Thyroid gland (tissue), 4 donors: ENCODE results near the gene KIAA1755. TPM values are rescaled to one million over a fixed set of nuclear protein-coding genes. Genes with fewer than 3 reads are reported as not detected.

Experiments
- DNase-seq, 2 donors: peaks; one replicate each; pipeline ENCODE4 v3.0.0-alpha.2; 2019
- H3K27ac ChIP-seq, 3 donors: fragments of 200-600 bp; sonication (generic); 1 replicate in 2 of 3; 2 replicates in 1 of 3; pipeline ENCODE4 v1.5.1; 2016 to 2019; ENCODE audit warnings: mild to moderate bottlenecking in 1 of 3, moderate library complexity in 1 of 3
- H3K27me3 ChIP-seq: fragments of 200-600 bp; sonication (generic); one replicate; pipeline ENCODE4 v1.5.1; 2019
- H3K36me3 ChIP-seq, 2 donors: fragments of 200-600 bp; sonication (generic); one replicate each; pipeline ENCODE4 v1.5.1; 2016 to 2019
- H3K4me1 ChIP-seq, 2 donors: fragments of 200-600 bp; sonication (generic); one replicate each; pipeline ENCODE4 v1.5.1; 2017 to 2019
- H3K4me3 ChIP-seq, 3 donors: fragments of 200-600 bp; sonication (generic); replicated peaks in 1 of 3; 1 replicate in 2 of 3; 2 replicates in 1 of 3; pipeline ENCODE4 v1.5.1; 2016; ENCODE audit warnings: mild to moderate bottlenecking in 1 of 3
- H3K9me3 ChIP-seq: fragments of 200-600 bp; sonication (generic); one replicate; pipeline ENCODE4 v1.5.1; 2017
- CTCF ChIP-seq, 6 experiments: fragments of 200-600 bp in 3 of 6; fragments of 450-650 bp in 3 of 6; sonication (generic) in 3 of 6; IDR thresholded peaks; one replicate each; pipeline ENCODE4 v1.5.1; 2016 to 2019; ENCODE audit warnings: antibody characterized with exemption in 6 of 6, mild to moderate bottlenecking in 2 of 6, inconsistent platforms in 1 of 6, moderate library complexity in 1 of 6
- POLR2A ChIP-seq, 2 donors: fragments of 450-650 bp; IDR thresholded peaks; one replicate each; pipeline ENCODE4 v1.6.1; 2017; ENCODE audit warnings: antibody characterized with exemption in 2 of 2, mild to moderate bottlenecking in 2 of 2, moderate library complexity in 1 of 2
- WGBS, 2 donors: methylation state at CpG; one replicate each; pipeline ENCODE4 v1.1.5; 2017; 5-methylcytosine and 5-hydroxymethylcytosine counted together
- intact Hi-C: fragments of 100-400 bp; cut with DNase I; formaldehyde crosslinking; loops from one replicate; pipeline ENCODE4 v1.15.1; 2023
- total RNA-seq, 4 donors: library from RNA; depleted of rRNA; stranded (reverse); fragments of >200 nt; gene quantifications; one replicate each; pipeline ENCODE4 v1.2.3, GENCODE V29; 2016

Gene KIAA1755
- total RNA-seq, 4 donors from 2014 or later, result 1.0 to 5.5 (median 1.7) TPM

- Histone ChIP-seq H3K9me3 (no peaks in the 10 kb centered on the region), H3K4me3 (no peak overlapping the region), H3K27ac (no peak overlapping the region), H3K27me3 (no peaks in the 10 kb centered on the region), H3K36me3 (no peaks in the 10 kb centered on the region), H3K4me1 (no peaks in the 10 kb centered on the region)
- TF ChIP-seq CTCF (IDR thresholded peaks at IDR 0.05) (no peak), POLR2A (IDR thresholded peaks at IDR 0.05) (no peak)
- intact Hi-C loops, result no loop called here
- no peak for DNase-seq
- 83 to 89% methylated on average over 2 of the region's 2 CpGs for WGBS, 2 donors
These were observed 16.9 kb downstream of the KIAA1755 start for GRCh38 chr20:38243709-38244020.

GRCh38 chr20:38242848-38243708, 17.5 kb downstream of the KIAA1755 start:
- Histone ChIP-seq H3K4me3 (no peak overlapping the region), H3K27ac (no peak overlapping the region), H3K9me3 (no peaks in the 10 kb centered on the region), H3K27me3 (no peaks in the 10 kb centered on the region), H3K36me3 (no peaks in the 10 kb centered on the region), H3K4me1 (no peaks in the 10 kb centered on the region)
- DNase-seq, result no peak
- intact Hi-C loops, result no loop called here
- TF ChIP-seq POLR2A (IDR thresholded peaks at IDR 0.05) (no peak), CTCF (IDR thresholded peaks at IDR 0.05) (no peak)
- WGBS, 2 donors, result 47 to 51% methylated on average over 5 of the region's 5 CpGs

- no peaks in the 10 kb centered on the region for H3K27me3 ChIP-seq
- H3K4me1 ChIP-seq, result no peaks in the 10 kb centered on the region
- no peak overlapping the region for H3K4me3 ChIP-seq
- no peak for DNase-seq
- H3K36me3 ChIP-seq, result no peaks in the 10 kb centered on the region
- H3K27ac ChIP-seq, result no peak overlapping the region
- 82 to 93% methylated on average over 3 of the region's 3 CpGs for WGBS, 2 donors
- no peaks in the 10 kb centered on the region for H3K9me3 ChIP-seq
- no peak for TF ChIP-seq CTCF (IDR thresholded peaks at IDR 0.05)
- no peak for TF ChIP-seq POLR2A (IDR thresholded peaks at IDR 0.05)
- intact Hi-C loops, result no loop called here
These were observed 19.3 kb downstream of the KIAA1755 start for GRCh38 chr20:38241201-38241600.

- no peak overlapping the region for H3K4me3 ChIP-seq
- no peaks in the 10 kb centered on the region for H3K9me3 ChIP-seq
- 46 to 55% methylated on average over 3 of the region's 3 CpGs for WGBS, 2 donors
- H3K4me1 ChIP-seq, result no peaks in the 10 kb centered on the region
- no peaks in the 10 kb centered on the region for H3K27me3 ChIP-seq
- intact Hi-C loops, result no loop called here
- H3K36me3 ChIP-seq, result no peaks in the 10 kb centered on the region
- no peak for DNase-seq
- TF ChIP-seq CTCF (IDR thresholded peaks at IDR 0.05) (no peak), POLR2A (IDR thresholded peaks at IDR 0.05) (no peak)
- no peak overlapping the region for H3K27ac ChIP-seq
These were observed 21.1 kb downstream of the KIAA1755 start for GRCh38 chr20:38239441-38239840.

GRCh38 chr20:38238829-38239228, 21.7 kb downstream of the KIAA1755 start:
- intact Hi-C loops, result no loop called here
- no peak for DNase-seq

More at GRCh38 chr20:38238829-38239228, 21.7 kb downstream of the KIAA1755 start:
- 52 to 77% methylated on average over 3 of the region's 3 CpGs for WGBS, 2 donors
- Histone ChIP-seq H3K27ac (no peak overlapping the region), H3K27me3 (no peaks in the 10 kb centered on the region), H3K36me3 (no peaks in the 10 kb centered on the region), H3K4me3 (no peak overlapping the region), H3K4me1 (no peaks in the 10 kb centered on the region), H3K9me3 (no peaks in the 10 kb centered on the region)
- TF ChIP-seq POLR2A (IDR thresholded peaks at IDR 0.05) (no peak), CTCF (IDR thresholded peaks at IDR 0.05) (no peak)
